Neuron (in vitro differentiated cells): ENCODE measurements around the gene MYH9.

ENCODE experiments used
- H2AFZ ChIP-seq: one replicate; pipeline ENCODE4 v1.6.1; 2013; ENCODE audit warnings: low read depth, mild to moderate bottlenecking, inconsistent platforms, low read length, moderate library complexity
- H3K27me3 ChIP-seq: one replicate; pipeline ENCODE4 v1.6.1; 2013; ENCODE audit warnings: low read length; ENCODE audit not compliant: insufficient read depth
- H3K36me3 ChIP-seq: one replicate; pipeline ENCODE4 v1.6.1; 2013; ENCODE audit warnings: low read length; ENCODE audit not compliant: insufficient read depth
- H3K4me1 ChIP-seq: one replicate; pipeline ENCODE4 v1.6.1; 2013; ENCODE audit warnings: low read length; ENCODE audit not compliant: insufficient read depth
- H3K4me3 ChIP-seq: 2 replicates; pipeline ENCODE4 v1.5.1; 2013; ENCODE audit warnings: mild to moderate bottlenecking, low read length, moderate library complexity
- H3K9me3 ChIP-seq: one replicate; pipeline ENCODE4 v1.6.1; 2013; ENCODE audit warnings: low read length

The MYH9 gene

GRCh38 chr22:36328635-36329253 is 59.0 kb downstream of the MYH9 start:
- peaks cover 25% of the 10 kb centered on the region for H3K4me1 ChIP-seq
- no peak overlapping the region for H3K4me3 ChIP-seq
- H3K36me3 ChIP-seq, result peaks cover 17% of the 10 kb centered on the region
- no peaks in the 10 kb centered on the region for H3K27me3 ChIP-seq
- H3K9me3 ChIP-seq, result no peaks in the 10 kb centered on the region
- H2AFZ ChIP-seq, result no peak overlapping the region

- Histone ChIP-seq H2AFZ (no peak overlapping the region), H3K36me3 (peaks cover 20% of the 10 kb centered on the region), H3K27me3 (no peaks in the 10 kb centered on the region), H3K9me3 (no peaks in the 10 kb centered on the region), H3K4me1 (peaks cover 25% of the 10 kb centered on the region), H3K4me3 (no peak overlapping the region)
Measured at GRCh38 chr22:36327922-36328551, 59.7 kb downstream of the MYH9 start.

GRCh38 chr22:36326178-36327161 is 61.3 kb downstream of the MYH9 start:
- peaks cover 25% of the 10 kb centered on the region for H3K4me1 ChIP-seq
- H3K27me3 ChIP-seq, result no peaks in the 10 kb centered on the region
- no peak overlapping the region for H3K4me3 ChIP-seq
- no peak overlapping the region for H2AFZ ChIP-seq
- H3K36me3 ChIP-seq, result peaks cover 32% of the 10 kb centered on the region
- no peaks in the 10 kb centered on the region for H3K9me3 ChIP-seq

- Histone ChIP-seq H3K4me1 (peaks cover 25% of the 10 kb centered on the region), H3K4me3 (no peak overlapping the region), H3K27me3 (no peaks in the 10 kb centered on the region), H3K9me3 (no peaks in the 10 kb centered on the region), H3K36me3 (peaks cover 36% of the 10 kb centered on the region), H2AFZ (no peak overlapping the region)
Measured at GRCh38 chr22:36325154-36326031, 62.4 kb downstream of the MYH9 start.

GRCh38 chr22:36324414-36324813 is 63.4 kb downstream of the MYH9 start:
- H3K36me3 ChIP-seq, result peaks cover 46% of the 10 kb centered on the region

GRCh38 chr22:36323855-36324331 is 63.9 kb downstream of the MYH9 start:
- Histone ChIP-seq H3K4me3 (no peak overlapping the region), H3K27me3 (no peaks in the 10 kb centered on the region), H3K9me3 (no peaks in the 10 kb centered on the region), H3K4me1 (peaks cover 10% of the 10 kb centered on the region), H3K36me3 (peaks cover 51% of the 10 kb centered on the region), H2AFZ (no peak overlapping the region)

More at GRCh38 chr22:36324414-36324813, 63.4 kb downstream of the MYH9 start:
- Histone ChIP-seq H2AFZ (no peak overlapping the region), H3K4me1 (peaks cover 16% of the 10 kb centered on the region), H3K4me3 (no peak overlapping the region), H3K9me3 (no peaks in the 10 kb centered on the region), H3K27me3 (no peaks in the 10 kb centered on the region)

GRCh38 chr22:36323182-36323854 is 64.4 kb downstream of the MYH9 start:
- Histone ChIP-seq H3K36me3 (peaks cover 54% of the 10 kb centered on the region), H3K27me3 (no peaks in the 10 kb centered on the region), H3K9me3 (no peaks in the 10 kb centered on the region), H3K4me3 (no peak overlapping the region), H3K4me1 (peaks cover 5% of the 10 kb centered on the region), H2AFZ (no peak overlapping the region)

GRCh38 chr22:36322602-36322915 is 65.2 kb downstream of the MYH9 start:
- H3K9me3 ChIP-seq, result no peaks in the 10 kb centered on the region
- H3K4me1 ChIP-seq, result no peaks in the 10 kb centered on the region
- H2AFZ ChIP-seq, result no peak overlapping the region
- no peak overlapping the region for H3K4me3 ChIP-seq
- no peaks in the 10 kb centered on the region for H3K27me3 ChIP-seq
- H3K36me3 ChIP-seq, result peaks cover 61% of the 10 kb centered on the region

- no peaks in the 10 kb centered on the region for H3K27me3 ChIP-seq
- peaks cover 62% of the 10 kb centered on the region for H3K36me3 ChIP-seq
- no peaks in the 10 kb centered on the region for H3K9me3 ChIP-seq
- H3K4me1 ChIP-seq, result no peaks in the 10 kb centered on the region
- no peak overlapping the region for H2AFZ ChIP-seq
- no peak overlapping the region for H3K4me3 ChIP-seq
Measured at GRCh38 chr22:36321797-36322601, 65.8 kb downstream of the MYH9 start.

- Histone ChIP-seq H3K36me3 (peaks cover 59% of the 10 kb centered on the region), H3K9me3 (no peaks in the 10 kb centered on the region), H2AFZ (no peak overlapping the region), H3K4me1 (no peaks in the 10 kb centered on the region), H3K4me3 (no peak overlapping the region), H3K27me3 (no peaks in the 10 kb centered on the region)
Measured at GRCh38 chr22:36320553-36320952, 67.2 kb downstream of the MYH9 start.

GRCh38 chr22:36319595-36320497 is 67.9 kb downstream of the MYH9 start:
- H3K36me3 ChIP-seq, result peaks cover 55% of the 10 kb centered on the region
- no peaks in the 10 kb centered on the region for H3K9me3 ChIP-seq
- H3K4me3 ChIP-seq, result no peak overlapping the region
- no peaks in the 10 kb centered on the region for H3K4me1 ChIP-seq
- H2AFZ ChIP-seq, result no peak overlapping the region
- H3K27me3 ChIP-seq, result no peaks in the 10 kb centered on the region
